GM23338 (cell line): ENCODE measurements around the gene MYLK. TPM values are rescaled to one million over a fixed set of nuclear protein-coding genes. Genes with fewer than 3 reads are reported as not detected.

Experiments
- ATAC-seq: fragments of 200-7000 bp; cut with Tn5 transposase; 3 replicates; pipeline ENCODE4 v1.9.1; 2020
- DNase-seq: peaks from one replicate; pipeline ENCODE4 v3.0.0-alpha.2; 2015; ENCODE audit warnings: low spot score
- H2AFZ ChIP-seq: fragments of 200-600 bp; sonication (generic); 2 replicates; pipeline ENCODE4 v1.8.0; 2016; ENCODE audit warnings: antibody characterized with exemption, mild to moderate bottlenecking, moderate library complexity
- H3F3A ChIP-seq: fragments of 200-600 bp; sonication (generic); replicated peaks from 2 replicates; pipeline ENCODE4 v1.8.0; 2017; ENCODE audit warnings: antibody characterized with exemption, mixed run types, low read depth
- H3K27ac ChIP-seq: fragments of 200-600 bp; sonication (generic); 2 replicates; pipeline ENCODE4 v1.6.1; 2016; ENCODE audit warnings: low read depth
- H3K27me3 ChIP-seq: fragments of 200-600 bp; sonication (generic); 2 replicates; pipeline ENCODE4 v1.8.0; 2016; ENCODE audit warnings: mild to moderate bottlenecking, mixed run types, moderate library complexity; ENCODE audit not compliant: insufficient read depth
- H3K36me3 ChIP-seq: fragments of 200-600 bp; sonication (generic); 2 replicates; pipeline ENCODE4 v1.8.0; 2016; ENCODE audit warnings: mild to moderate bottlenecking; ENCODE audit not compliant: insufficient read depth
- H3K4me1 ChIP-seq: fragments of 200-600 bp; sonication (generic); 2 replicates; pipeline ENCODE4 v1.8.0; 2016; ENCODE audit warnings: mild to moderate bottlenecking, moderate library complexity; ENCODE audit not compliant: insufficient read depth
- H3K4me2 ChIP-seq: fragments of 200-600 bp; sonication (generic); 2 replicates; pipeline ENCODE4 v1.7.1; 2017; ENCODE audit warnings: mixed run types
- H3K4me3 ChIP-seq: fragments of 200-600 bp; sonication (generic); 2 replicates; pipeline ENCODE4 v1.6.1; 2016; ENCODE audit warnings: mixed run types
- H3K79me2 ChIP-seq: fragments of 200-600 bp; sonication (generic); replicated peaks from 2 replicates; pipeline ENCODE4 v1.8.0; 2017; ENCODE audit warnings: mild to moderate bottlenecking; ENCODE audit not compliant: insufficient read depth
- H3K9me2 ChIP-seq: fragments of 200-600 bp; sonication (generic); 2 replicates; pipeline ENCODE4 v1.8.0; 2017; ENCODE audit not compliant: insufficient read depth
- H4K20me1 ChIP-seq: fragments of 200-600 bp; sonication (generic); replicated peaks from 2 replicates; pipeline ENCODE4 v1.8.0; 2017; ENCODE audit warnings: mild to moderate bottlenecking; ENCODE audit not compliant: insufficient read depth
- H3K27ac Mint-ChIP-seq: 2 replicates; pipeline ENCODE4 v1.8.0; 2020; ENCODE audit warnings: inconsistent platforms, mild to moderate bottlenecking, moderate library complexity, mixed read lengths
- H3K27me3 Mint-ChIP-seq: 3 replicates; pipeline ENCODE4 v1.8.0; 2022; ENCODE audit warnings: low read depth, mild to moderate bottlenecking, moderate library complexity, mixed read lengths, inconsistent platforms; ENCODE audit not compliant: insufficient read depth, poor library complexity
- H3K36me3 Mint-ChIP-seq: 3 replicates; pipeline ENCODE4 v1.8.0; 2021; ENCODE audit warnings: low read depth, mild to moderate bottlenecking, inconsistent platforms, moderate library complexity, mixed read lengths
- H3K4me1 Mint-ChIP-seq: 3 replicates; pipeline ENCODE4 v1.8.0; 2020; ENCODE audit warnings: mild to moderate bottlenecking, inconsistent platforms, mixed read lengths
- H3K4me3 Mint-ChIP-seq: 3 replicates; pipeline ENCODE4 v1.8.0; 2021; ENCODE audit warnings: moderate library complexity, mild to moderate bottlenecking, inconsistent platforms, mixed read lengths
- H3K9me3 Mint-ChIP-seq: 3 replicates; pipeline ENCODE4 v1.8.0; 2020; ENCODE audit warnings: moderate library complexity, mild to moderate bottlenecking, inconsistent platforms, mixed read lengths
- CREB1 ChIP-seq: fragments of 250-450 bp; sonication (Bioruptor Pico); IDR thresholded peaks from 2 replicates; pipeline ENCODE4 v1.5.0; 2020; ENCODE audit warnings: low read depth, mild to moderate bottlenecking, moderate library complexity
- JUNB ChIP-seq: IDR thresholded peaks from one replicate; pipeline ENCODE4 v1.6.1; 2016; ENCODE audit warnings: antibody characterized with exemption; ENCODE audit not compliant: unreplicated experiment
- NANOG ChIP-seq: IDR thresholded peaks from 2 replicates; pipeline ENCODE4 v1.6.1; 2016; ENCODE audit warnings: antibody characterized with exemption, borderline replicate concordance
- POLR2AphosphoS5 ChIP-seq: IDR thresholded peaks from 2 replicates; pipeline ENCODE4 v1.6.1; 2016; ENCODE audit warnings: antibody characterized with exemption, low read depth
- STAT1 ChIP-seq: IDR thresholded peaks from one replicate; pipeline ENCODE4 v1.6.1; 2016; ENCODE audit warnings: antibody characterized with exemption; ENCODE audit not compliant: unreplicated experiment
- ZNF114 ChIP-seq: fragments of 250-450 bp; sonication (Bioruptor Pico); IDR thresholded peaks from 2 replicates; pipeline ENCODE4 v1.5.0; 2020; ENCODE audit warnings: mild to moderate bottlenecking, moderate library complexity
- ZNF331 ChIP-seq: fragments of 250-450 bp; sonication (Bioruptor Pico); IDR thresholded peaks from 2 replicates; pipeline ENCODE4 v1.5.0; 2020; ENCODE audit warnings: low read depth, mild to moderate bottlenecking, moderate library complexity
- polyA plus RNA-seq: library from polyadenylated mRNA; unstranded; fragments of >200 nt; fragmentation: Nextera tagmentation; extraction: Ambion mirVana; gene quantifications from 2 replicates; pipeline ENCODE4 v1.2.1, GENCODE V29; 2016
- total RNA-seq: library from RNA; depleted of rRNA; stranded (reverse); fragments of >200 nt; shearing (Covaris generic); gene quantifications from 2 replicates; pipeline ENCODE4 v1.2.3, GENCODE V29; 2014
- TF ChIP-seq, protein P1 (sequence below): IDR thresholded peaks from one replicate; pipeline ENCODE4 v1.6.1; 2018; ENCODE audit warnings: antibody characterized with exemption; ENCODE audit not compliant: unreplicated experiment
- TF ChIP-seq, protein P2 (sequence below): fragments of 250-450 bp; sonication (Bioruptor Pico); IDR thresholded peaks from 2 replicates; pipeline ENCODE4 v1.5.0; 2020; ENCODE audit warnings: mild to moderate bottlenecking, moderate library complexity
- TF ChIP-seq, protein P3 (sequence below), 2 experiments: fragments of 200-600 bp in 1 of 2; sonication (generic) in 1 of 2; conservative IDR thresholded peaks; 2 replicates each; pipeline versions ENCODE4 v1.5.1 to v1.6.1; 2016 to 2017; ENCODE audit warnings: antibody characterized with exemption in 2 of 2, low read depth in 2 of 2, mild to moderate bottlenecking in 2 of 2, moderate library complexity in 1 of 2

MYLK gene
- total and polyA plus RNA-seq, 2 experiments from 2014 or later, result 11.5 to 17.9 TPM

DNA sequence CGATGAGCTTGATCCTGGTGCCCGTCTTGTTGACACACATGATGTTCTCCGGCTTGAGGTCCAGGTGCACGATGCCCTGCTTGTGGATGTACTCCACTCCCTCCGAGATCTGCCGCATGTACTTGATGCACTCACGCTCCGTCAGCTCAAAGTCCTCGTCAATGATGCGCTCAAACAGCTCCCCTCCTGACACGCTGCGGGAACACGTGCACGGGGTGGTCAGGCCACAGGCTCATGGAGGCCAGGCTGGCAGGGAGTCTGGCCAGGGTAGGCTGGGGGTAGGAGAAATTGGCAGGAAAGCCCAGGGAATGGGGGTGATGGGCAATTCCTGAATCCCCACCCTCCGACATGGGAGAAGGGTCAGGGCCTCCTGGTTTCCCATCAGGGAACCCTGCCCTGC, 243.8 kb downstream of the MYLK start:
- no peak overlapping the region for H3K27ac Mint-ChIP-seq
- peaks cover 11% of the 10 kb centered on the region for H3K27me3 Mint-ChIP-seq
- no peaks in the 10 kb centered on the region for H3K9me3 Mint-ChIP-seq
- no peaks in the 10 kb centered on the region for H3K79me2 ChIP-seq
- no peaks in the 10 kb centered on the region; the same call in 1 of the 2 replicates for H3K36me3 ChIP-seq
- no peak overlapping the region for H3K4me3 Mint-ChIP-seq
- no peak for DNase-seq
- H3K4me2 ChIP-seq, result no peak overlapping the region
- no peaks in the 10 kb centered on the region for H3K9me2 ChIP-seq
- H3K36me3 Mint-ChIP-seq, result no peaks in the 10 kb centered on the region
- no peak for TF ChIP-seq JUNB
- TF ChIP-seq CREB1 (CRISPR knock-in tag), result no peak
- H2AFZ ChIP-seq, result no peak overlapping the region
- H3F3A ChIP-seq, result no peaks in the 10 kb centered on the region
- H3K4me1 ChIP-seq, result peaks cover 18% of the 10 kb centered on the region
- no peaks in the 10 kb centered on the region for H3K27me3 ChIP-seq
- no peak overlapping the region for H3K27ac ChIP-seq
- H3K4me3 ChIP-seq, result no peak overlapping the region
- ATAC-seq, result no peak
- H4K20me1 ChIP-seq, result no peaks in the 10 kb centered on the region
- peaks cover 39% of the 10 kb centered on the region for H3K4me1 Mint-ChIP-seq

DNA sequence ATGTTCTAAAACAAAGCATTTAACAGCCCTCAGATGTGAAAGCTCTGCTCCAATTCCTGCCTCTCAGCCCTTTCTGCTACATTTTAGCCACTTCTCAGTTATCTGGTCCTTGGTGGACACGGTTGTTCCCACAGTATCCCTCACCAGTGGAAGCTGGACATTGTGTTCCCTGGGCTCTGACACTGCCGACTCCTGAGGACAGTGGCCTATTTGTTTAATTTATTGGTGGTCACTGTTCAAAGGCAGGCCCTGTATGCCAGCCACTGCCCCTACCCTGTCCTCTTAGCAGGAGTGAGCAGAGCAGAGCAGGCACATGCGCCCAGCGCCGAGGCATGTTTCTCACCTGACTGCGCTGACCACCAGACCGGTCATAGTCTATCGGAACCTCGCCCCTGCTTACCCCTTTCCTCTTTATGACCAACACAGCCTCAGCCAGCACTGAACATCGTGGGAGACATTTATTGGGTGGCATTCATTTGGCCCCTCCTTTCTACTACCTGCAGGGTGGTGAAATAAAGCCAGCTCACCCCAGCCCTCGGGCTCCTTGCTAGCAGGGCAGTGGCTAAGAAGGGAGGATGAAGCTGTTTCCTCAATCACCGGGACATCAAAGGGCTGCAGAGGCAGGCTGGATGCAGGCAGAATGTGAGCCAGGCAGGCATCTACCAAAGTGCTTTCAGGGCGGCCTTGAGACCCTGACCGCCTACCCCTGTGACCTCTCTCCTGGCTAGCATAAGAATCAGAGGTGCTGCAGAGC, 245.0 kb downstream of the MYLK start:
- no peak overlapping the region for H3K4me3 Mint-ChIP-seq
- peaks cover 16% of the 10 kb centered on the region for H3K27me3 Mint-ChIP-seq
- Histone ChIP-seq H2AFZ (no peak overlapping the region), H3F3A (no peaks in the 10 kb centered on the region), H3K4me3 (no peak overlapping the region), H3K27me3 (no peaks in the 10 kb centered on the region), H3K36me3 (no peaks in the 10 kb centered on the region; the same call in 1 of the 2 replicates), H4K20me1 (no peaks in the 10 kb centered on the region), H3K9me2 (no peaks in the 10 kb centered on the region), H3K4me2 (no peak overlapping the region), H3K79me2 (no peaks in the 10 kb centered on the region), H3K27ac (no peak overlapping the region), H3K4me1 (peaks cover 18% of the 10 kb centered on the region)
- H3K9me3 Mint-ChIP-seq, result no peaks in the 10 kb centered on the region
- no peaks in the 10 kb centered on the region for H3K36me3 Mint-ChIP-seq
- no peak overlapping the region for H3K27ac Mint-ChIP-seq
- TF ChIP-seq STAT1, result no peak
- TF ChIP-seq NANOG, result no peak
- TF ChIP-seq, protein P1, sequence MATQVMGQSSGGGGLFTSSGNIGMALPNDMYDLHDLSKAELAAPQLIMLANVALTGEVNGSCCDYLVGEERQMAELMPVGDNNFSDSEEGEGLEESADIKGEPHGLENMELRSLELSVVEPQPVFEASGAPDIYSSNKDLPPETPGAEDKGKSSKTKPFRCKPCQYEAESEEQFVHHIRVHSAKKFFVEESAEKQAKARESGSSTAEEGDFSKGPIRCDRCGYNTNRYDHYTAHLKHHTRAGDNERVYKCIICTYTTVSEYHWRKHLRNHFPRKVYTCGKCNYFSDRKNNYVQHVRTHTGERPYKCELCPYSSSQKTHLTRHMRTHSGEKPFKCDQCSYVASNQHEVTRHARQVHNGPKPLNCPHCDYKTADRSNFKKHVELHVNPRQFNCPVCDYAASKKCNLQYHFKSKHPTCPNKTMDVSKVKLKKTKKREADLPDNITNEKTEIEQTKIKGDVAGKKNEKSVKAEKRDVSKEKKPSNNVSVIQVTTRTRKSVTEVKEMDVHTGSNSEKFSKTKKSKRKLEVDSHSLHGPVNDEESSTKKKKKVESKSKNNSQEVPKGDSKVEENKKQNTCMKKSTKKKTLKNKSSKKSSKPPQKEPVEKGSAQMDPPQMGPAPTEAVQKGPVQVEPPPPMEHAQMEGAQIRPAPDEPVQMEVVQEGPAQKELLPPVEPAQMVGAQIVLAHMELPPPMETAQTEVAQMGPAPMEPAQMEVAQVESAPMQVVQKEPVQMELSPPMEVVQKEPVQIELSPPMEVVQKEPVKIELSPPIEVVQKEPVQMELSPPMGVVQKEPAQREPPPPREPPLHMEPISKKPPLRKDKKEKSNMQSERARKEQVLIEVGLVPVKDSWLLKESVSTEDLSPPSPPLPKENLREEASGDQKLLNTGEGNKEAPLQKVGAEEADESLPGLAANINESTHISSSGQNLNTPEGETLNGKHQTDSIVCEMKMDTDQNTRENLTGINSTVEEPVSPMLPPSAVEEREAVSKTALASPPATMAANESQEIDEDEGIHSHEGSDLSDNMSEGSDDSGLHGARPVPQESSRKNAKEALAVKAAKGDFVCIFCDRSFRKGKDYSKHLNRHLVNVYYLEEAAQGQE, result no peak
- TF ChIP-seq, protein P2, sequence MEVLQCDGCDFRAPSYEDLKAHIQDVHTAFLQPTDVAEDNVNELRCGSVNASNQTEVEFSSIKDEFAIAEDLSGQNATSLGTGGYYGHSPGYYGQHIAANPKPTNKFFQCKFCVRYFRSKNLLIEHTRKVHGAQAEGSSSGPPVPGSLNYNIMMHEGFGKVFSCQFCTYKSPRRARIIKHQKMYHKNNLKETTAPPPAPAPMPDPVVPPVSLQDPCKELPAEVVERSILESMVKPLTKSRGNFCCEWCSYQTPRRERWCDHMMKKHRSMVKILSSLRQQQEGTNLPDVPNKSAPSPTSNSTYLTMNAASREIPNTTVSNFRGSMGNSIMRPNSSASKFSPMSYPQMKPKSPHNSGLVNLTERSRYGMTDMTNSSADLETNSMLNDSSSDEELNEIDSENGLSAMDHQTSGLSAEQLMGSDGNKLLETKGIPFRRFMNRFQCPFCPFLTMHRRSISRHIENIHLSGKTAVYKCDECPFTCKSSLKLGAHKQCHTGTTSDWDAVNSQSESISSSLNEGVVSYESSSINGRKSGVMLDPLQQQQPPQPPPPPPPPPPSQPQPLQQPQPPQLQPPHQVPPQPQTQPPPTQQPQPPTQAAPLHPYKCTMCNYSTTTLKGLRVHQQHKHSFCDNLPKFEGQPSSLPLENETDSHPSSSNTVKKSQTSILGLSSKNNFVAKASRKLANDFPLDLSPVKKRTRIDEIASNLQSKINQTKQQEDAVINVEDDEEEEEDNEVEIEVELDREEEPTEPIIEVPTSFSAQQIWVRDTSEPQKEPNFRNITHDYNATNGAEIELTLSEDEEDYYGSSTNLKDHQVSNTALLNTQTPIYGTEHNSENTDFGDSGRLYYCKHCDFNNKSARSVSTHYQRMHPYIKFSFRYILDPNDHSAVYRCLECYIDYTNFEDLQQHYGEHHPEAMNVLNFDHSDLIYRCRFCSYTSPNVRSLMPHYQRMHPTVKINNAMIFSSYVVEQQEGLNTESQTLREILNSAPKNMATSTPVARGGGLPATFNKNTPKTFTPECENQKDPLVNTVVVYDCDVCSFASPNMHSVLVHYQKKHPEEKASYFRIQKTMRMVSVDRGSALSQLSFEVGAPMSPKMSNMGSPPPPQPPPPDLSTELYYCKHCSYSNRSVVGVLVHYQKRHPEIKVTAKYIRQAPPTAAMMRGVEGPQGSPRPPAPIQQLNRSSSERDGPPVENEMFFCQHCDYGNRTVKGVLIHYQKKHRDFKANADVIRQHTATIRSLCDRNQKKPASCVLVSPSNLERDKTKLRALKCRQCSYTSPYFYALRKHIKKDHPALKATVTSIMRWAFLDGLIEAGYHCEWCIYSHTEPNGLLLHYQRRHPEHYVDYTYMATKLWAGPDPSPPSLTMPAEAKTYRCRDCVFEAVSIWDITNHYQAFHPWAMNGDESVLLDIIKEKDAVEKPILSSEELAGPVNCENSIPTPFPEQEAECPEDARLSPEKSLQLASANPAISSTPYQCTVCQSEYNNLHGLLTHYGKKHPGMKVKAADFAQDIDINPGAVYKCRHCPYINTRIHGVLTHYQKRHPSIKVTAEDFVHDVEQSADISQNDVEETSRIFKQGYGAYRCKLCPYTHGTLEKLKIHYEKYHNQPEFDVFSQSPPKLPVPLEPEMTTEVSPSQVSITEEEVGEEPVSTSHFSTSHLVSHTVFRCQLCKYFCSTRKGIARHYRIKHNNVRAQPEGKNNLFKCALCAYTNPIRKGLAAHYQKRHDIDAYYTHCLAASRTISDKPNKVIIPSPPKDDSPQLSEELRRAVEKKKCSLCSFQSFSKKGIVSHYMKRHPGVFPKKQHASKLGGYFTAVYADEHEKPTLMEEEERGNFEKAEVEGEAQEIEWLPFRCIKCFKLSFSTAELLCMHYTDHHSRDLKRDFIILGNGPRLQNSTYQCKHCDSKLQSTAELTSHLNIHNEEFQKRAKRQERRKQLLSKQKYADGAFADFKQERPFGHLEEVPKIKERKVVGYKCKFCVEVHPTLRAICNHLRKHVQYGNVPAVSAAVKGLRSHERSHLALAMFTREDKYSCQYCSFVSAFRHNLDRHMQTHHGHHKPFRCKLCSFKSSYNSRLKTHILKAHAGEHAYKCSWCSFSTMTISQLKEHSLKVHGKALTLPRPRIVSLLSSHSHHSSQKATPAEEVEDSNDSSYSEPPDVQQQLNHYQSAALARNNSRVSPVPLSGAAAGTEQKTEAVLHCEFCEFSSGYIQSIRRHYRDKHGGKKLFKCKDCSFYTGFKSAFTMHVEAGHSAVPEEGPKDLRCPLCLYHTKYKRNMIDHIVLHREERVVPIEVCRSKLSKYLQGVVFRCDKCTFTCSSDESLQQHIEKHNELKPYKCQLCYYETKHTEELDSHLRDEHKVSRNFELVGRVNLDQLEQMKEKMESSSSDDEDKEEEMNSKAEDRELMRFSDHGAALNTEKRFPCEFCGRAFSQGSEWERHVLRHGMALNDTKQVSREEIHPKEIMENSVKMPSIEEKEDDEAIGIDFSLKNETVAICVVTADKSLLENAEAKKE, result no peak
- no peak for TF ChIP-seq CREB1 (CRISPR knock-in tag)
- TF ChIP-seq ZNF114 (CRISPR knock-in tag), result no peak
- no peak for TF ChIP-seq POLR2AphosphoS5
- TF ChIP-seq ZNF331 (CRISPR knock-in tag), result no peak
- TF ChIP-seq, protein P3, sequence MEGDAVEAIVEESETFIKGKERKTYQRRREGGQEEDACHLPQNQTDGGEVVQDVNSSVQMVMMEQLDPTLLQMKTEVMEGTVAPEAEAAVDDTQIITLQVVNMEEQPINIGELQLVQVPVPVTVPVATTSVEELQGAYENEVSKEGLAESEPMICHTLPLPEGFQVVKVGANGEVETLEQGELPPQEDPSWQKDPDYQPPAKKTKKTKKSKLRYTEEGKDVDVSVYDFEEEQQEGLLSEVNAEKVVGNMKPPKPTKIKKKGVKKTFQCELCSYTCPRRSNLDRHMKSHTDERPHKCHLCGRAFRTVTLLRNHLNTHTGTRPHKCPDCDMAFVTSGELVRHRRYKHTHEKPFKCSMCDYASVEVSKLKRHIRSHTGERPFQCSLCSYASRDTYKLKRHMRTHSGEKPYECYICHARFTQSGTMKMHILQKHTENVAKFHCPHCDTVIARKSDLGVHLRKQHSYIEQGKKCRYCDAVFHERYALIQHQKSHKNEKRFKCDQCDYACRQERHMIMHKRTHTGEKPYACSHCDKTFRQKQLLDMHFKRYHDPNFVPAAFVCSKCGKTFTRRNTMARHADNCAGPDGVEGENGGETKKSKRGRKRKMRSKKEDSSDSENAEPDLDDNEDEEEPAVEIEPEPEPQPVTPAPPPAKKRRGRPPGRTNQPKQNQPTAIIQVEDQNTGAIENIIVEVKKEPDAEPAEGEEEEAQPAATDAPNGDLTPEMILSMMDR (conservative IDR thresholded peaks at IDR 0.05; ENCODE audit: low read depth in 2 of 2), result no peak
- H3K4me1 Mint-ChIP-seq, result peaks cover 49% of the 10 kb centered on the region
- DNase-seq (no peak), ATAC-seq (no peak)
